GM18951 (cell line): ENCODE results near the gene GPR108.

Experiments used
- POLR2A ChIP-seq: IDR thresholded peaks from 4 replicates; pipeline ENCODE4 v1.6.1; 2011; ENCODE audit warnings: mild to moderate bottlenecking; ENCODE audit not compliant: insufficient read length, insufficient read depth; ENCODE audit errors: extremely low read depth
- in situ Hi-C: fragments of 300-500 bp; cut with MboI; formaldehyde crosslinking; loops from one replicate; pipeline ENCODE4 v1.12.0; 2022; ENCODE audit warnings: low sequenced_read_pairs, mixed read lengths, inconsistent platforms; ENCODE audit not compliant: unreplicated experiment

GPR108 gene

DNA sequence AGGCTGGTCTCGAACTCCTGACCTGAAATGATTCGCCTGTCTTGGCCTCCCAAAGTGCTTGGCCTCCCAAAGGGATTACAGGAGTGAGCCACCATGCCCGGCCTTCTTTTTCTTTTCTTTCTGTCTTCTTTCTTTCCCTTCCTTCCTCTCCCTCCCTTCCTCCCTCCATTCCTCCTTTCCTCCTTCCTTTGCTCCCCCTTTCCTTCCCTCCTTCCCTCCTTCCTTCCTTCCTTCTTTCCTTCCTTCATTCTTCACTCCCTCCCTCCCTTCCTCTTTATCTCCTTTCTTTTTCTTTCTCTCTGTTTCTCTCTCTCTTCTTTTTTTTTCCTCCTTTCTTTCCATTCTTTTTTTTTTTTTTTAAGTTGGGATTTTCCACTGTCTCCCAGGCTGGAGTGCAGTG, 29.0 kb downstream of the GPR108 start:
- in situ Hi-C loops: no loop called here
- TF ChIP-seq POLR2A: no peak

DNA sequence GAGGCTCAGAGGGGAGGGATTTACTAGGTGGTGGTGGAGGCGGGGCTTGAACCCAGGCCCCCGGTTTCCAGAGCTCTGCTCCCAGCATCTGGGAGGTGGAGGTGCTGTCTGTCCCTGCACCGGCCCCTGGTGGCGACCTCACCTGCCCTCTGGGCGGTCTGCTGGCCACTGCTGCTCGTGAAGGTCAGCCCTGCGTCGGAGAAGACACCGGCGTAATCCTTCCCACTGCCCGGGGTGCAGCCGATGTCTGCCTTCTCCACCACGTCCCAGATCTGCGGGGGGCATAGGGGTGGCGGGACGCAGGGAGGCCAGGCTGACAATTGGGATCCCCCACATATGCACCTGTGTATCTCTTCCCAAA, 29.7 kb downstream of the GPR108 start:
- TF ChIP-seq POLR2A: no peak
- in situ Hi-C loops: no loop called here

DNA sequence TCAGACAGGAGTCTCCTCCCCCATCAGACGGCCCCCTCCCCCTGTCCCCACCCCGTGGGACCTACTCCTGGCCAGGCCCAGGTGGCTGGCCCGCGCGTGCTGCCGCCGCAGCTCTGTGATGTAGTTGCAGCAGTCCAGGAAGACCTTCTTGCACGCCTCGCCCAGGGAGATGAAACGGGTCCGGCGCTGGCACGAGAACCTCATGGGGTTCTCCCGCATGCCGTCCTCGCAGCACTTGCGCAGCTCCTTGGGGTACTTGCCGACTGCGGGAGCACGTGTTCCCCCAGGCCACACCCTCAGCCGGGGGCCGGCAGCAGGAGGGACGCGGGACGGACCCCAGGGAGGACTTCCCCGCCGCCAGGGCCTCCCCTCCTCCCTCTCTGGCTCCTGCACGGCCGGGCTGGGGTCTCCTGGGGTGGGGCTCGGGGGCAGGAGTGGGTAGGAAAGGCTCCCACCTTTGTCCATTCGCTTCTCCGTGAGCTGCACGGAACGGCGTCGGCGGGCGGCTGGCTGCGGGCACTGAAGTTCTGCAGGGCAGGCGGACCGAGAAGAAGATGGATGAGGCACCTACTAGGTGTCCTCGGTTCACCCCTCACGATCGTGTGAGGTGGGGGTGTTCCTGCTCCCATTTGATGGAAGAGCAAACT, 30.2 kb downstream of the GPR108 start:
- in situ Hi-C loops: no loop called here
- TF ChIP-seq POLR2A: no peak

DNA sequence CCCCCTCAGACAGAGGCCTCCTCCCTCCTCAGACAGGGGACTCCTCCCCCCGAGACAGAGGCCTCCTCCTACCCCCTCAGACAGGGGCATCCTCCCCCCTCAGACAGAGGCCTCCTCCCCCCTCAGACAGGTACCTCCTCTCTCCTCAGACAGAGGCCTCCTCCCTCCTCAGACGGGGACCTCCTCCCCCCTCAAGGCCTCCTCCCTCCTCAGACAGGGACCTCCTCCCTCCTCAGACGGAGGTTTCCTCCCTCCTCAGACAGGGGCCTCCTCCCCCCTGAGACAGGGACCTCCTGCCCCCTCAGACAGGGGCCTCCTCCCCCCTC, 30.8 kb downstream of the GPR108 start:
- TF ChIP-seq POLR2A: no peak
- in situ Hi-C loops: no loop called here

DNA sequence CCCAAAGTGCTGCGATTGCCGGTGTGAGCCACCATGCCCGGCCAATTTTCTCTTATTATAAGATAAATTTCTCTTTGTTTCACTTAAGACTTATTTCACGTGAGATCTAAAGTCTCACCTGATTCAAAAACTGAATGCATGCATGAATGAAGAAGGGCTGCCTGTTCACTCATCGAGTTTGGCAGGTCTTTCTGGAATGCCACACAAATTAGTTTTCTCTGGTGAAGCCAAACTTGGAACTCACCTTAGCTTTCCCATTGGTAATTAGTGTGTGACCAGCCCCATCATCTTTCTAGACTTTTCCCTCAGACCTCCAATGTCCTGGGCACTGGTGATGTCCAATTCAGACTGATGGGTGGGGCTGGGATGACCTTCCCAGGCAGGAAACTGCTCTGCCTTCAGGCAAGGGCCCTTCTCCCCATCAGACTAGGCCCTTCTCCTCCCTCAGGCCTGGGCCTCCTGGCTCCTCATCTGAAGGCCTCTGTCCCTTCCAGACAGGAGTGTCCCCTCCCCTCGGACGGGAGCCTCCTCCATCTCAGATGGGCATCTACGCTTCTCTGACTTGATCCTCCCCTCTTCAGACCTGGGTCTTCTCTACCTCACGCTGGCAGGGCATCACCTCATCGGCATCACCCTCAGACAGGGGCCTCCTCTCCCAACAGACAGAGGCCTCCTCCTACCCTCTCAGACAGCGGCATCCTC, 31.3 kb downstream of the GPR108 start:
- in situ Hi-C loops: no loop called here
- TF ChIP-seq POLR2A: no peak

- no peak for TF ChIP-seq POLR2A
- in situ Hi-C loops: no loop called here
Measured at GRCh38 chr19:6700586-6701316, 36.6 kb downstream of the GPR108 start.

DNA sequence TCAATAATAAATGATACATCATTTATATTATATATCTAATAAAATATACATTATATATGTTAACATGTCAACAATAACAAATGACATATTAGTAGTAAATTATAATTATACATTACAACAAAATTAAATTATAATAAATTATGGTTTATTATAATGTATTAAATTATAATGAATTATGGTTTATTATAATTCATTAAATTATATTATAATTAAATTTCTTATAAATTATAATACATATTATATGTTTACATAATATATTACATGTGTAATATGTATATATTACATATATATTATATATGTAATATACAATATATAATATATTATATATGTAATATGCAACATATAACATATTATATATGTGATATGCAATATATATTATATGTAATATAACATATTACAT, 37.4 kb downstream of the GPR108 start:
- in situ Hi-C loops: no loop called here
- TF ChIP-seq POLR2A: no peak

- in situ Hi-C loops: no loop called here
- TF ChIP-seq POLR2A: no peak
Measured at GRCh38 chr19:6697291-6697690, 40.1 kb downstream of the GPR108 start.

DNA sequence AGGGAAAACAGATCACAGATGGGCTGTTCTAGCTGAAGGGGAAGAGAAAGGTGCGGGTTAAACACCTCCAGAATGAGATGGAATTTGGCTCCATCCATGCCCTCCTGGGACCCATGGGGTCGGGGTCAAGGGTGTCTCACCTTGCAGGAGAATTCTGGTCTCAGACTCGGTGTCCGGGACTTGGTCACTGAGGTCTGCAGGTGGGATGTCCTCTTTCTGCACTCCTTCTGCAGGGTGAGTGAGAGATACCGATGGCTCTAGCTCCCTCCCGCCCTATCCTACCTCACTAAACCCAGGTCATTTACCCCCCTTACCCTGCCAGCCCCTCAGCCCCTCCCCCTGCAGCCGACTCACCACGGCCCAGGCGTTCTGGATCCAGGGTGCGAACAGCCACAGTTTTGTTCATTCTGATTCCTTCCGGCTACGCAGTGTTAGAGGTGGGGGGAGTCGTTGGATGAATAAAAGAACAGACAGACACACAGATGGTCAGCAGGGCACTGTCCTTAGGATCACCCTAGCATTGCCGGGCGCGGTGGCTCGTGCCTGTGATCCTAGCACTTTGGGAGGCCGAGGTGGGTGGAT, 41.0 kb downstream of the GPR108 start:
- in situ Hi-C loops: no loop called here
- TF ChIP-seq POLR2A: no peak

- in situ Hi-C loops: no loop called here
- TF ChIP-seq POLR2A: no peak
Measured at GRCh38 chr19:6694147-6694815, 43.1 kb downstream of the GPR108 start.

DNA sequence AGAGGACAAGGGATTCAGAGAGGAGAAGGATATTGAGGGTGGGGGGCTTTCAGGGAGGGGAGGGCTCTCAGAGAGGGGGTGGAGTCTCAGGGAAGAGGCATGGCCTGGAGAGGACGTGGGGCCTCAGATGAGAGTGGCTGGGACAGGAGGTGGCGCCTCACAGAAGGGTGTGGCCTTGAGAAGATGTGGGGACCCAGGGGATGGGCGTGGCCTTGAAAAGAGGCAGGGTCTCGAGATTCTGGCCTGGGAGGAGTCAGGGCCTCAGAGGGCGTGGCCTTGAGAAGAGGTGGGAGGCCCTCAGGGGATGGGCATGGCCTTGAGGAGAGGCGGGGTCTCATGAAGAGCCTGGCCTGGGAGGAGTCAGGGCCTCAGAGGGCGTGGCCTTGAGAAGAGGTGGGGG, 43.7 kb downstream of the GPR108 start:
- no peak for TF ChIP-seq POLR2A
- in situ Hi-C loops: no loop called here

- in situ Hi-C loops: no loop called here
- no peak for TF ChIP-seq POLR2A
Measured at GRCh38 chr19:6693056-6693471, 44.3 kb downstream of the GPR108 start.

GRCh38 chr19:6692027-6692426, 45.4 kb downstream of the GPR108 start:
- TF ChIP-seq POLR2A: no peak
- in situ Hi-C loops: no loop called here
